ENCODE measurements around the gene SLC29A4.

GRCh38 chr7:5295039-5296014 is 12.6 kb downstream of the SLC29A4 start:
- TF ChIP-seq CTCF (IDR thresholded peaks at IDR 0.05 in 8 of 11, conservative IDR thresholded peaks at IDR 0.05 in 3 of 11) (no peak), POLR2AphosphoS5 (IDR thresholded peaks at IDR 0.05) (no peak), POLR2A (IDR thresholded peaks at IDR 0.05) (no peak)

Measured in spleen (tissue), 7 donors.